AG04449 (cell line): ENCODE measurements around the gene CDH22.

Experiments
- CTCF ChIA-PET: fragments of 350-600 bp; formaldehyde crosslinking; extraction: SDS; loops from one replicate; lab custom pipeline; 2021; ENCODE audit warnings: antibody characterized with exemption; lab: Yijun Ruan, JAX
- POLR2A ChIA-PET: fragments of 400-600, 350-600 bp; formaldehyde crosslinking; extraction: SDS; loops from one replicate; lab custom pipeline; 2020; ENCODE audit warnings: antibody characterized with exemption, inconsistent platforms; lab: Yijun Ruan, JAX
- DNase-seq: peaks from one replicate; pipeline ENCODE4 v3.0.0-alpha.2; 2010; ENCODE audit warnings: low read depth, low spot score
- H3K4me3 ChIP-seq: 2 replicates; pipeline ENCODE4 v1.5.1; 2011; ENCODE audit warnings: low read depth, mild to moderate bottlenecking, control low read depth, low read length
- TF ChIP-seq, protein P1 (sequence below): IDR thresholded peaks from one replicate; pipeline ENCODE4 v1.5.1; 2011; ENCODE audit warnings: mild to moderate bottlenecking, moderate library complexity, low read length, control low read depth, inconsistent platforms; ENCODE audit not compliant: insufficient read depth; ENCODE audit errors: missing control alignments

The CDH22 gene

DNA sequence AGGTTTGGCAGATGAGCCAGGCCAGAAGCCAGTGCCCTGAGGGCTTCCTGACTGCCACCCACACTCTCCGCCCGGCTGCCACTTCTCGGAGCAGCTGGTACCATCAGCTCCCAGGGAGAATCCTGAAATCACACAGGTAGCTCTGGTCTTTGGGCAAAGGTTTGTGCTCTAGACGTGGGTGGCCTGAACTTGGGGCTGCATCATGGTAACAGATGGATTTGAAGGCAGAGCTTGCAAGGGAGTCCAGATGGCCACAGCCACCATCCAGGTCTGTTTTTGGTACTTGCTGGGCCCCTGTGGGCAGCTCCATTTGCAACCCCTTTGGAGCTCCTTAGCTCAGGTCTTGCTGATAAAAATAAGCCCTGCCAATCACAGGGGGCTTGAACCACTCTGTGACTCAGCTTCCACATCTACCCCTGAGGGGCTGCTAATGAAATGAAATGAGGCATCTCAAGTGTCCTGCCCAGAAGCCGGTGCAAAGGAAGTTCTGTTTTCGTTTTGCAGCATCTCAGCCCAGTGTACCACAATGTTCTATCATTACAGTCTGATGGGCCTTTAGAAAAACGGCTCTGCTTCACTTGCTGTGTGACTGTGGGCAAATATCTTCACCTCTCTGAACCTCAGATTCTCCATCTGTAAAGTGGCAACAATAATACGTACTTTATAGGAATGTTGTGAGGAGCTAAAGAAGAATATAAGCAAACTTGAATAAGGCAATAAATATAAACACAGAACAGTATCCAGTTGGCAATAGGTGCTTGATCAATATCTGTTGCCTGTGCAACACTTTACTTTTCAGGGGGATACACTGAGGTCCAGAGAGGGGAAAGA lies 25.1 kb upstream of the CDH22 start:
- POLR2A ChIA-PET: no interaction called here

DNA sequence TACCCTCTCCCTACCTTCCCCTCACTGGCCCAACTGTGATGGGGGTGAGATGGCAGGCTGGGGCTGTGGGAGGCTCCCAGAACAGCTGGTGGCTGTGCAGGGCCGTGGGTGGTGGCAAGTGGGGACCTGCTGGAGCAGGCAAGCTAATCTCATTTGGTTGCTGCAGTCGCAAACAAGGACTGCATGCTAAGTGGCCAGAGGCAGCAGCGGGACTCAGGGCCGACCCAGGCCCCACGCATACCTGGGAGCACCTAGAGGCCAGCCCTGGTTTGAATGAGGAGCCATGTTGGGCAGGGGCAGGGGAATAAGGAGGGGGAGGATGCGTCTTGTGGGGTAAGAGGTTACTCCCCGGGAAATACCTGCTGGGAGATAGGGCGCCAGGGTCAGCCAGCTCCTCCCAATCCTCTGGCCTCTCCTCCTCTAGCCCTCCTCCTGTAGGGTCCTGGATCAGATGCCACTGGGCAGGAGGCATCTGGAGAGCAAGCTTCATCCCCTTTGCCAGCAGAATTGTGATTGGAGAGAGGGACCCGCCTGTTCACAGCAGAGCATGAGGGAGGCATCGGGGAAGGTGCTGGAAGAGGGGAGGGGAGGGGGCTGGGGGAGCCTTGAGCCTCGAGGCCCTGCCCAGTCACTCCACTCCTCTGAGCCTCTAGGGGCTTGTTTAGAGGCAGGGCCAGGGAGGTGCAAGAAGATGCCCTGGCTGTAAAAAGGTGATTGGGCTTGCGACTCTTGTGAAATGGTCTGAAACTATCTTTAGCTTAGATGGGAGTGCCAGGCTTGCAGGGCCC lies 24.3 kb upstream of the CDH22 start:
- TF ChIP-seq, protein P1, sequence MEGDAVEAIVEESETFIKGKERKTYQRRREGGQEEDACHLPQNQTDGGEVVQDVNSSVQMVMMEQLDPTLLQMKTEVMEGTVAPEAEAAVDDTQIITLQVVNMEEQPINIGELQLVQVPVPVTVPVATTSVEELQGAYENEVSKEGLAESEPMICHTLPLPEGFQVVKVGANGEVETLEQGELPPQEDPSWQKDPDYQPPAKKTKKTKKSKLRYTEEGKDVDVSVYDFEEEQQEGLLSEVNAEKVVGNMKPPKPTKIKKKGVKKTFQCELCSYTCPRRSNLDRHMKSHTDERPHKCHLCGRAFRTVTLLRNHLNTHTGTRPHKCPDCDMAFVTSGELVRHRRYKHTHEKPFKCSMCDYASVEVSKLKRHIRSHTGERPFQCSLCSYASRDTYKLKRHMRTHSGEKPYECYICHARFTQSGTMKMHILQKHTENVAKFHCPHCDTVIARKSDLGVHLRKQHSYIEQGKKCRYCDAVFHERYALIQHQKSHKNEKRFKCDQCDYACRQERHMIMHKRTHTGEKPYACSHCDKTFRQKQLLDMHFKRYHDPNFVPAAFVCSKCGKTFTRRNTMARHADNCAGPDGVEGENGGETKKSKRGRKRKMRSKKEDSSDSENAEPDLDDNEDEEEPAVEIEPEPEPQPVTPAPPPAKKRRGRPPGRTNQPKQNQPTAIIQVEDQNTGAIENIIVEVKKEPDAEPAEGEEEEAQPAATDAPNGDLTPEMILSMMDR: no peak
- ChIA-PET POLR2A (no interaction called here), CTCF (interaction anchor here (0.8 to 1.1 kb wide), 2 partner anchors 10 to 16 kb away, joined by 3 to 4 read pairs; no protein-coding TSS in a partner anchor)
- no peak for DNase-seq
- no peak overlapping the region for H3K4me3 ChIP-seq

More for the DNA sequence above, 25.1 kb upstream of the CDH22 start:
- CTCF ChIA-PET: interaction anchor here (1.1 to 1.6 kb wide), 2 partner anchors 8 to 15 kb away, joined by 3 to 4 read pairs; no protein-coding TSS in a partner anchor
- H3K4me3 ChIP-seq: no peak overlapping the region
- TF ChIP-seq, protein P1: no peak
- DNase-seq: no peak

DNA sequence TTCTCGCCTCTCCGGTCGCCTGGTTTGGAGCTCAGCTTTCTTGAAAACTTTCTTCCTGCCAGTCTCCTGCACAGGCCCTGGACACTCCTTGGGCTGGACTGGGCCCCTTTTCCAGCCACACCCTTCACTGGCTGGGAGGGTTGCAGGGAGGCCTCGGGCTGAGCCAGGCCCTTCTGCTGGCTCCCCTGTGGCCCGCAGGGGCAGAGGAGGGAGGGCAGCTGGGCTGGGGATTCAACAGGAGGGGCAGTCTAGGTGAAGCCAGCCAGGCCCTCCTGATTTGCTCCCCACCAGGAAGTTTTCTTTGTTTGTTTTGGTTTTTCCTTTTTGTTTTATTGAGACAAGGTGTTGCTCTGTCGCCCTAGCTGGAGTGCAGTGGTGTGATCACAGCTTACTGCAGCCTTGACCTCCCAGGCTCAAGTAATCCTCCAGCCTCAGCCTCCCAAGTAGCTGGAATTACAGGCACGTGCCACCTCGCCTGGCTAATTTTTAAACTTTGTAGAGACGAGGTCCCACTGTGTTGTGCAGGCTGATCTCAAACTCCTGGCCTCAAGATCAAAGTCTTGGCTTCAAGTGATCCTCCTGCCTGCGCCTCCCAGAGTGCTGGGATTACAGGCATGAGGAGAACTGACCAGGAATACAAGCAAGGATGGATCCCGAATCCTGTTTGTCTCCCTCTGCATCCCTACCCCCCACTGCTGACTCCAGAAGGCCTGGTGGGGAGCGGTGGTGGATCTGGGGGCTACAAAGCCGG lies 23.5 kb upstream of the CDH22 start:
- TF ChIP-seq, protein P1: no peak
- POLR2A ChIA-PET: no interaction called here
- no peak for DNase-seq
- CTCF ChIA-PET: interaction anchor here (0.8 to 1.0 kb wide), 2 partner anchors 9 to 26 kb away, joined by 3 to 4 read pairs; no protein-coding TSS in a partner anchor
- H3K4me3 ChIP-seq: no peak overlapping the region

DNA sequence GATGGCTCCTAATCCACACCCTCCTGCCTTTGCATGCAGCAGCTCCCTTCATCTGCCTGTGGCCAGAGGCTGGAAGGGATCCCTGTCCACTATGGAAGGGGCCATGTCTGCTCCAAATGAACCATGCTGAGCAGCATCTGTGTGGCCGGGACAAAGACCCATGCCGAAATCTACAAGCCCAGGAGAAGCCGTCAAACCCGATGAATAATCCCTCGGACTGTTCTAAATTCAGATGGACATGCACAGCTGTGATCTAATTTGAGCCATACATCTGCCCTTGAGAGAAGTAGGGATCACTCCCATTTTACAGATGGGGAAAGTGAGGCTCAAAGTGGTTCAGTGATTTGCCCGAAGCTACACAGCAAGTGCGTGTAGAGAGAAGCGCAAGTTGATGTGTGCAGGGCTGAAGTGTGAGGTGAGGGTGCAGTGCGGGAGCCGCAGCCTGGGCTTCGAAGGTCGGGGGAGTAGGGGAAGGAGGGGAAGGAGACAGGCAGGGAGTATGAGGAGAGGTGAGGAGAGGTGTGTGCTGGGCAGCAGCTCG lies 22.6 kb upstream of the CDH22 start:
- no peak overlapping the region for H3K4me3 ChIP-seq
- ChIA-PET CTCF (interaction anchor here (0.8 to 1.0 kb wide), 2 partner anchors 18 to 25 kb away, joined by 4 to 5 read pairs; no protein-coding TSS in a partner anchor), POLR2A (no interaction called here)
- TF ChIP-seq, protein P1: no peak
- no peak for DNase-seq

DNA sequence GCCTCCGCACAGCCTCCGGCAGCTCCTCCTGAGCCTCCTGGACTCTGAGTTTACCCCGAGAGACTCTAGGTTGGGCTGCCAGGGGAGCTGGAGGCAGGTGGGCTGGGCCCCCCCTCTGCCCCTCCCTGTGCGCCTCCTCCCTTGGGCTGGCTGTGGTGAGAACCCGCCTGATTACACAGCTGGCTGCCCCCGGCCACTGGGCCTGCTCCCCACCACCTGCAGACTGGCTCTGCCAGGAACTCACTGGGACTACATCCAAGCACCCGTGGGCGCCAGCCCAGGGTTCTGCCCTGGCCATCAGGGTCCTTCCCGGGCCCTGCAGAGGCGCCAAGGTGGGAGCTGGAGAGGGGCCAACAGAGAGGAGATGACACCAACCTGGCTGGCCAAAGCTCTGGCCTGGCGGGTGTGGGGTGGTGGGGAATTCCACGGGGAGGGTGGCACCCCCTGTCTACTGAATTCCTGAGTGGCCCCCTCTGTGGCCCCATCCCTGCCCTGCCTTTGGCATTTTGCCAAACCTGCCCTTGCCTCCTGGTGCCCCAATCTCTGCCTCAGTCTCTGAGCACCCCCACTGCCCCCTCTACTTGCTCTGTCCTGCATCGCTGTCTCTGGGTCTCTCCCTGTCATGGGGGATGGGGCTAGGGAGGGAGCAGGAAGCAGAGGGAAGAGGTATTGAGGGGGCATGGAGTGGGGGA lies 21.9 kb upstream of the CDH22 start:
- CTCF ChIA-PET: interaction anchor here (0.8 kb wide), 1 partner anchor 19 kb away, joined by 5 read pairs; no protein-coding TSS in a partner anchor
- POLR2A ChIA-PET: no interaction called here
- H3K4me3 ChIP-seq: no peak overlapping the region
- TF ChIP-seq, protein P1: no peak
- DNase-seq: no peak
